Thyroid gland (tissue), 4 donors: ENCODE data around the gene GUK1.

Experiments
- POLR2A ChIP-seq, 2 donors: fragments of 450-650 bp; IDR thresholded peaks; one replicate each; pipeline ENCODE4 v1.6.1; 2017; ENCODE audit warnings: antibody characterized with exemption in 2 of 2, mild to moderate bottlenecking in 2 of 2, moderate library complexity in 1 of 2
- TF ChIP-seq, protein P1 (sequence below), 6 experiments: fragments of 200-600 bp in 3 of 6; fragments of 450-650 bp in 3 of 6; sonication (generic) in 3 of 6; IDR thresholded peaks; one replicate each; pipeline ENCODE4 v1.5.1; 2016 to 2019; ENCODE audit warnings: antibody characterized with exemption in 6 of 6, mild to moderate bottlenecking in 2 of 6, inconsistent platforms in 1 of 6, moderate library complexity in 1 of 6

DNA sequence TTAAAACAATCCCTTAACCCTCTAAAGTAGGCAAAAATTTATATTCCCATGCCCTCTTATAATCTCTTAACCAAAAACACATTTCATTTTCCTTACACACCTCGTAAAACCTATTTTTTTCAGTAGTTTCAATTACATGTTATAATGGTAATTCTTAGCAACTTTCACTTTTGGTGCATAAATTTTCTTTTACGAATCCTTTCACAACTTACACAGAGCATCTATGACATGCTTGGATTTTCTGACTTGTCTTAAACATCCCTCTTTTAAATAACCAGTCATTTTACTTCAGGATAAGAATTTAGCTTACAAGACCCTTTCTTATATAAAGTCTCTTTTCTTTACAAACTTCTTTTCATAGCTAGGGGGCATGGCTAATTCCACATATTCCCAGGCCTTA lies 22.0 kb upstream of the GUK1 start:
- TF ChIP-seq, protein P1, sequence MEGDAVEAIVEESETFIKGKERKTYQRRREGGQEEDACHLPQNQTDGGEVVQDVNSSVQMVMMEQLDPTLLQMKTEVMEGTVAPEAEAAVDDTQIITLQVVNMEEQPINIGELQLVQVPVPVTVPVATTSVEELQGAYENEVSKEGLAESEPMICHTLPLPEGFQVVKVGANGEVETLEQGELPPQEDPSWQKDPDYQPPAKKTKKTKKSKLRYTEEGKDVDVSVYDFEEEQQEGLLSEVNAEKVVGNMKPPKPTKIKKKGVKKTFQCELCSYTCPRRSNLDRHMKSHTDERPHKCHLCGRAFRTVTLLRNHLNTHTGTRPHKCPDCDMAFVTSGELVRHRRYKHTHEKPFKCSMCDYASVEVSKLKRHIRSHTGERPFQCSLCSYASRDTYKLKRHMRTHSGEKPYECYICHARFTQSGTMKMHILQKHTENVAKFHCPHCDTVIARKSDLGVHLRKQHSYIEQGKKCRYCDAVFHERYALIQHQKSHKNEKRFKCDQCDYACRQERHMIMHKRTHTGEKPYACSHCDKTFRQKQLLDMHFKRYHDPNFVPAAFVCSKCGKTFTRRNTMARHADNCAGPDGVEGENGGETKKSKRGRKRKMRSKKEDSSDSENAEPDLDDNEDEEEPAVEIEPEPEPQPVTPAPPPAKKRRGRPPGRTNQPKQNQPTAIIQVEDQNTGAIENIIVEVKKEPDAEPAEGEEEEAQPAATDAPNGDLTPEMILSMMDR (IDR thresholded peaks at IDR 0.05): no peak
- no peak for TF ChIP-seq POLR2A (IDR thresholded peaks at IDR 0.05)
